GM19240 (cell line): Measurements from ENCODE around the gene CTSA.

ENCODE experiments used
- DNase-seq: peaks from one replicate; pipeline ENCODE4 v3.0.0; 2011; ENCODE audit warnings: low spot score; ENCODE audit not compliant: insufficient read length

CTSA gene

DNA sequence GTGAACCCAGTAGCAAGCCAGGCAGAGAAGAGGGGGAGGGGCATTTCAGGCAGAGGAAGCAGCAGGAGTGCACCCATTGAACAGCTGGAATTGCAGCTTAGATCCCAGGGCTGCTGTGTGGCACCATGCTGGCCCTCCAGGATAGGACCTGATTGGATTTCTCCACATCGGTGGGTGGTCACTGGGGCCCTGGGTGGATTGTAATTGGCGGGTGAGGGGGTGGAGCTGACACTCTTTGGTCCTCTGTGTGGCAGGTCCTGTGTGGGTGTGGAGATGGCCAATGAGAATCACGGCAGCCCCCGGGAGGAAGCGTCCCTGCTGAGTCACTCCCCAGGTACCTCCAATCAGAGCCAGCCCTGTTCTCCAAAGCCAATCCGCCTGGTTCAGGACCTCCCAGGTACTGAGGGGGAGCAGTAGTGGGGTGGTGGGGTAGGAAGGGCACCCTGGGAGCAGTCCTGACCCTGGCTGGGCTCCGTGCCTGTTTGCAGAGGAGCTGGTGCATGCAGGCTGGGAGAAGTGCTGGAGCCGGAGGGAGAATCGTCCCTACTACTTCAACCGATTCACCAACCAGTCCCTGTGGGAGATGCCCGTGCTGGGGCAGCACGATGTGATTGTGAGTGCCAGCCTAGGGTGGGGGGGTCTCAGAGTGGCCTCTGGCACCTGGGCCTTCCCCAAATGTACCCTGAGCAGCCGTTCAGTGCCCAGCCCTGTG, 47.7 kb downstream of the CTSA start:
- no peak for DNase-seq

DNA sequence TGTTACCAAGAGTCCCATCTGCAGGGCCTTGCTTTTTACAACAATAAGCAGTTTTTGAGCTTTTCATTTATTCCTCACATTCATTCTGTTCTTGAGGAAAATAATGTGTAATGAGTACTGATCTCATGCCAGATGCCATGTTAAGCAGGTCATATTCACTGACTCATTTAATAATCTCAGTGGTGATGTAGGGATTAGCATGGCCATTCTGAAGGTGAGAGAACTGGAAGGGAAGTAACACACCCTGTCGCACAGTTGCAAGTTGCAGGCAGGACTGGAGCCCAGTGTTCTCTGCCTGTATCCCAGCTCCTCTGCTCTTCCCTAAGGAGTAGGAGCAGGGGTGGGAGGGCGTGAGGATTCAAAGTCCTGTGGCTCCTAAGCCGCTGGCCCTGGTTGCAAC, 48.9 kb downstream of the CTSA start:
- no peak for DNase-seq

DNA sequence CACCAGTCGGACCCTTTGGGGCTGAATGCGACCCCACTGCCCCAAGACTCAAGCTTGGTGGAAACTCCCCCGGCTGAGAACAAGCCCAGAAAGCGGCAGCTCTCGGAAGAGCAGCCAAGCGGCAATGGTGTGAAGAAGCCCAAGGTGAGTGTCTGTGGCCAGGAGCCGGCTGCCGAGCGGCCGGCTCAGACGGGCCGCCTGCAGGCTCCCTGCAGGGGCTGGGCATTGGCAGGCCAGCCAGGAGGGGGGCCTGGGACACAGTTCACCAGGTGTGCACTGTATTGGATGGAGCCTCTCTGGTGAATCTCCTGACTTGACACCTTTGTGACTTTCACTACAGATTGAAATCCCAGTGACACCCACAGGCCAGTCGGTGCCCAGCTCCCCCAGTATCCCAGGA, 49.3 kb downstream of the CTSA start:
- no peak for DNase-seq

DNA sequence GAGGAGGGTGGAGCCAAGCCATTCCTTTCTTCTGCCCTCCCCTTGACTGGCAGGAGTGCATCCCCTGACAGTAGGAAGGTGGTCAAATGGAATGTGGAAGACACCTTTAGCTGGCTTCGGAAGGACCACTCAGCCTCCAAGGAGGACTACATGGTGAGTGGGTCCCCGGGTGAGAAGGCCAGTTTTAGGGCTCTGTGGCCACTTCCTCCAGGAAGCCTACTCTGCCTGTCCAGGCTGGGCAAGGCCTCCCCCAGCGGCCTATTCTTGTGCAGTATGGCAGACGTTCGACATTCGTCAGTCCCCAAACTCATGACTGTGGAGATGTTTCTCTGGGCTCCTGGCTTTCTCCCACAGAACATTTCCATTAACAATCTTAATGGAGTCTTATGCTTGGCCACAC, 52.5 kb downstream of the CTSA start:
- no peak for DNase-seq

DNA sequence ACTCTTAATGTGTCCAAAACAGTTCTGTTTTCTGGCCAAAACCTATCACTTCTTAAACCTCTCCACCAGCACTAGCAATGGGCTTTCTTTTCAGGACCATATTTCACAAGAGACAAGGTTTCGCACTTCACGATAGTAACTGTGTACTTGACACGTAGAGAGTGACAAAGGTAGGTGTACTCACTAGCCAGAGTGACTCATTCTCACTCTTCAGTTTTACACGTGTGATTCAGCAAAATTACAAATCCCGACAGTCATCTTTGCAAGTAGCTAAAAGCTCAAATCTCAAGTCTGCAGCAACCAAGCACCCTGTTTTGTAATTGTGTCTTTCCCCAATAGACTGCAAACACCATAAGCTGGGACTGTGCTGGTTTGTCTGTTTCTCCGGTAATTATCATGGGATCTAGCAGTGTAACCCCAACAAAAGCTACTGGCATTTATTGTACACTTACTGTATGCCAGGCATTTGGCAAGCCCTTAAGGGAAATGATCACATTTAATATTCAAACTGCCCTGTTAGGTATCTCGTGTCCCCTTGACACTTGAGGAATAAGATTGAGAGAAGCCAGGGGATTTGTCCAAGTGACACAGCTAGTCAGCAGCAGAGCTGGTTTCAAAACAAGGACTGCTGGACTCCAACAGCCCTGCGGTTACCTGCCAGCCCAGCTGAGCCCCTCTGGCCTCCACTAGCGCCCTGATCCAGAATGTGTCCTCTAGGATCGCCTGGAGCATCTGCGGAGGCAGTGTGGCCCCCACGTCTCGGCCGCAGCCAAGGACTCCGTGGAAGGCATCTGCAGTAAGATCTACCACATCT, 53.2 kb downstream of the CTSA start:
- no peak for DNase-seq

DNA sequence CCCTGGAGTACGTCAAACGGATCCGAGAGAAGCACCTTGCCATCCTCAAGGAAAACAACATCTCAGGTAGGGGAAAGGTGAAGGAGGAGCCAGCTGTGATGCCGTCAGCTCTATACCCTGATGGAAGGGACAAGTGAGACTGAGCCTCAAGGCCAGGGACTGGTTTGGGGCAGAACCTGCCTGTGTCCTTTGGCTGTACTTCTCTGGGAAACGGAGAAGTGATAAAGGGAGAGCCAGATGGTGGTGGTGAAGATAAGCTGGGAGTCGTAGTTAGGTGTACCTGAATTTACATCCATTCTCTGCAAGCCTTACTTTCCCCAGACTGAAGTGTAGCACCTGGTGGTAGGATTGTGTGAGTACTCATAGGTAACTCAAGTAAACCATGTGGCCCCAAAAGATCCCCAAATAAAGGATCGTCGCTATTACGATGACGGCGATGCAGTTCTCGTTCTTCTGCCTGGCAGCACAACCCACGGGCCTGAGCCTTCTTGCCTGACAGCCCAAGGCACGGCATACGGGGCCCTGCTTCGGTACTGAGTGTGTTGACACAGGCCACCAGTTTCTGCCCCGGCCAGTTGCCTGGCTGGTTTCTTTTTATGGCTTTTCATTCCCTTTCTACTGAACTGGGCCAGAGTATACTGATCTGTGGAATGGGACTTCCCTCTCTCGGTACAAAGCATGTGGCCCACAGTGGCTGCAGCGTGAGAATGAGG, 54.0 kb downstream of the CTSA start:
- DNase-seq, result no peak

DNA sequence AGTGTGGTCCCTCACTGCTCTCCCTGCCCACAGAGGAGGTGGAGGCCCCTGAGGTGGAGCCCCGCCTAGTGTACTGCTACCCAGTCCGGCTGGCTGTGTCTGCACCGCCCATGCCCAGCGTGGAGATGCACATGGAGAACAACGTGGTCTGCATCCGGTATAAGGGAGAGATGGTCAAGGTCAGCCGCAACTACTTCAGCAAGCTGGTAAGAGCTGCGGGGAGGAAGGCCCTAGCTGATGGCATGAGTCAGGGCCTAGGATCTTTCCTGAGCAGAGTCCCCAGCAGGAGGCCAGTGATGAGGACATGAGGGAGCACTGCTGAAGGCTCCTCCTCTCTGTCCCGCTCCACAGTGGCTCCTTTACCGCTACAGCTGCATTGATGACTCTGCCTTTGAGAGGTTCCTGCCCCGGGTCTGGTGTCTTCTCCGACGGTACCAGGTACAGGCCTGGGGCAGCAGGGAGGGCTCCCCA, 54.6 kb downstream of the CTSA start:
- DNase-seq, result no peak

DNA sequence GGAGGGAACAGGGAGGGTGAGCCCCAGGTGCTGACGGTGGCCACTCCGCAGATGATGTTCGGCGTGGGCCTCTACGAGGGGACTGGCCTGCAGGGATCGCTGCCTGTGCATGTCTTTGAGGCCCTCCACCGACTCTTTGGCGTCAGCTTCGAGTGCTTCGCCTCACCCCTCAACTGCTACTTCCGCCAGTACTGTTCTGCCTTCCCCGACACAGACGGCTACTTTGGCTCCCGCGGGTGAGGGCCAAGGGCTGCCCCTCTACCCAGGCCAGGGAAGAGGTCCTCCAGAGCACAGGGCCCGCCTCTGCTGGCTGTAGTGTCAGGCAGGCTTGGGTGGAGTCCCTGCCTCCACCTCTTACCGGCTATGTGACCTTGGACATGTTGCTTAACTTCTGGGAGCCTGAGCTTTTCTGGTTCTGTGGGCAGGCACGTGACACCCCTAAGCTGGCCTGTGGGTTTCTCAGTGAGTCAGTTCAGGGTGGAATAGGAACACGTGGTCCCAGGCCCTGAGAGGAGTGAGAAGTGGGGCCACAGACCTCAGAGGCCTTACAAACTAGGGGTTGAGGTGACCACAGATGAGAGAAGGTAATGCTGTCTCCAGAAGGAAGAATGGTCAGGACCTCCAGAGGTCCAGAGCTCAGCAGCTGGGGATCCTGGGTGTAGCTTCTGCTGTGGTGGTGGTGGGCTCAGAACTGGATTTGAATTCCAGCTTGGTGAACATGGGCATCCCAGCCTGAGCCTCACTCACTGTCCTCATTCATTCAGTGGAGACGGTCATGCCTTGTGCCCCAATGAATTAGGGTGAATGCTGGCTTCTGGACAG, 55.2 kb downstream of the CTSA start:
- DNase-seq, result no peak

DNA sequence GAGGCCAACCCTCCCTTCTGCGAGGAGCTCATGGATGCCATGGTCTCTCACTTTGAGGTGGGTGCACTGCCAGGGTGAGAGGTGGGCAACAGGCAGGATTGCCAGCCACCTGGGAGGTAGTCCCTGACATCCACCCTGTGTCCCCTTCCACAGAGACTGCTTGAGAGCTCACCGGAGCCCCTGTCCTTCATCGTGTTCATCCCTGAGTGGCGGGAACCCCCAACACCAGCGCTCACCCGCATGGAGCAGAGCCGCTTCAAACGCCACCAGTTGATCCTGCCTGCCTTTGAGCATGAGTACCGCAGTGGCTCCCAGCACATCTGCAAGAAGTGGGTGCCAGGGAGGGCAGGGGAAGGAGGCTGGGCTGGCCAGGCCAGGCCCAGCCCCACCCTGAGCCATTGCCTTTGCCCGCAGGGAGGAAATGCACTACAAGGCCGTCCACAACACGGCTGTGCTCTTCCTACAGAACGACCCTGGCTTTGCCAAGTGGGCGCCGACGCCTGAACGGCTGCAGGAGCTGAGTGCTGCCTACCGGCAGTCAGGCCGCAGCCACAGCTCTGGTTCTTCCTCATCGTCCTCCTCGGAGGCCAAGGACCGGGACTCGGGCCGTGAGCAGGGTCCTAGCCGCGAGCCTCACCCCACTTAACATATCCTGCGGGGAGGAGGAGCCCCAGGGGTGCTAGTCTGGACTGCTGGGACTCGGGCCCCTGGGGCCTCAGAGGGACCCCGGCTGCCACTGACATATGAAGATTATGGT, 56.2 kb downstream of the CTSA start:
- DNase-seq, result no peak

DNA sequence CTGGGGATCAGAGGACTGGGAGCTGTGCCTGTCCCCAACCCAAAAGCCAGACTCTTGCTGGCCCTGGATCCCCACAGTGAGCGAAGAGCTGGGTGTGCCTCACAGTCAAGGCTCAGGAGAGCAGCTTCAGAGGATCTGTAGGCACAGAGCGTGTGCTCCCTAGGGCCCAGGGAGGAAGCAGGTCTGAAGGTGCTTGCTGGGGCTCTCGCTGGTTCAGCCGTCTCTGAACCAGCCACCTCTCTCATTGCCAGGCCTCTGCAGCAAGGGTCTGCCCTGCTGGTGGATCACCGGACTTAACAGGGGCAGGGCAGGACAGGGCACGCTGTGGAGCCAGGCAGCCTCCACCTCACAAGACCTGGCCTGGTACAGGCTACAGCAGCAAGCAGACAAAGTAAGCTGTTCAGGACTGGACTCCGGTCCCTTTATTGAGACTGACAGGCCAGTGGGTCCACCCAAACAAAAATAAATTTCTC, 57.2 kb downstream of the CTSA start:
- DNase-seq, result no peak
